Measurements from ENCODE around the gene GSPT1.

The GSPT1 gene

GRCh38 chr16:11909653-11910545 lies 5.9 kb downstream of the GSPT1 start:
- peak; percentile 76 for DNase-seq

- no peak for DNase-seq
These were observed 8.4 kb downstream of the GSPT1 start for GRCh38 chr16:11907160-11907970.

GRCh38 chr16:11903906-11904305 lies 11.8 kb downstream of the GSPT1 start:
- no peak for DNase-seq

- no peak for DNase-seq
These were observed 14.7 kb downstream of the GSPT1 start for GRCh38 chr16:11901091-11901490.

GRCh38 chr16:11896486-11897176 lies 19.1 kb downstream of the GSPT1 start:
- DNase-seq: peak; percentile 71

- no peak for DNase-seq
These were observed 22.2 kb downstream of the GSPT1 start for GRCh38 chr16:11893571-11893970.

GRCh38 chr16:11892761-11893160 lies 23.0 kb downstream of the GSPT1 start:
- DNase-seq: no peak

- DNase-seq: no peak
These were observed 25.4 kb downstream of the GSPT1 start for GRCh38 chr16:11890231-11890965.

GRCh38 chr16:11886881-11887280 lies 28.9 kb downstream of the GSPT1 start:
- no peak for DNase-seq

GRCh38 chr16:11884035-11884434 lies 31.7 kb downstream of the GSPT1 start:
- no peak for DNase-seq

GRCh38 chr16:11880007-11880406 lies 35.7 kb downstream of the GSPT1 start:
- DNase-seq: no peak

GRCh38 chr16:11877374-11877773 lies 38.4 kb downstream of the GSPT1 start:
- DNase-seq: no peak

- DNase-seq: no peak
These were observed 39.5 kb downstream of the GSPT1 start for GRCh38 chr16:11876306-11876705.

GRCh38 chr16:11875721-11876120 lies 40.0 kb downstream of the GSPT1 start:
- DNase-seq: no peak

GRCh38 chr16:11871193-11871592 lies 44.6 kb downstream of the GSPT1 start:
- peak; percentile 47 for DNase-seq

GRCh38 chr16:11870399-11870798 lies 45.4 kb downstream of the GSPT1 start:
- DNase-seq: peak; percentile 33

- no peak for DNase-seq
These were observed 46.2 kb downstream of the GSPT1 start for GRCh38 chr16:11869353-11870228.

- DNase-seq: no peak
These were observed 47.3 kb downstream of the GSPT1 start for GRCh38 chr16:11868412-11868980.

- no peak for DNase-seq
These were observed 53.3 kb downstream of the GSPT1 start for GRCh38 chr16:11862489-11862888.

GRCh38 chr16:11857161-11857560 lies 58.6 kb downstream of the GSPT1 start:
- DNase-seq: no peak
